GM12892 (cell line): ENCODE data around the gene ACTRT3.

Experiments
- POLR2A ChIP-seq: IDR thresholded peaks from 2 replicates; pipeline ENCODE4 v1.6.1; 2011; ENCODE audit warnings: low read depth, low read length, control low read depth
- POLR2AphosphoS5 ChIP-seq: IDR thresholded peaks from 2 replicates; pipeline ENCODE4 v1.6.1; 2011; ENCODE audit warnings: low read depth, low read length, control low read depth

- no peak for TF ChIP-seq POLR2A
- no peak for TF ChIP-seq POLR2AphosphoS5
Observed at GRCh38 chr3:169787791-169788190, 18.4 kb upstream of the ACTRT3 start.
